ENCODE data around the gene YAP1. TPM values are rescaled to one million over a fixed set of nuclear protein-coding genes. Genes with fewer than 3 reads are reported as not detected.

The YAP1 gene
- polyA plus RNA-seq, 1 experiment: 139 TPM

- ChIA-PET CTCF (interaction anchor here (0.7 kb wide), 1 partner anchor 112 kb away, joined by 3 read pairs; no protein-coding TSS in a partner anchor), POLR2A (no interaction called here)
- H3K36me3 ChIP-seq (ENCODE audit: control insufficient read depth, insufficient read depth, low read length): peaks cover 6% of the 10 kb centered on the region
- no peak for DNase-seq (ENCODE audit: low read depth)
- H3K4me3 ChIP-seq (ENCODE audit: low read depth, low read length): no peak overlapping the region
- no peaks in the 10 kb centered on the region for H3K27me3 ChIP-seq (ENCODE audit: control insufficient read depth, insufficient read depth, low read length)
- TF ChIP-seq, protein P1, sequence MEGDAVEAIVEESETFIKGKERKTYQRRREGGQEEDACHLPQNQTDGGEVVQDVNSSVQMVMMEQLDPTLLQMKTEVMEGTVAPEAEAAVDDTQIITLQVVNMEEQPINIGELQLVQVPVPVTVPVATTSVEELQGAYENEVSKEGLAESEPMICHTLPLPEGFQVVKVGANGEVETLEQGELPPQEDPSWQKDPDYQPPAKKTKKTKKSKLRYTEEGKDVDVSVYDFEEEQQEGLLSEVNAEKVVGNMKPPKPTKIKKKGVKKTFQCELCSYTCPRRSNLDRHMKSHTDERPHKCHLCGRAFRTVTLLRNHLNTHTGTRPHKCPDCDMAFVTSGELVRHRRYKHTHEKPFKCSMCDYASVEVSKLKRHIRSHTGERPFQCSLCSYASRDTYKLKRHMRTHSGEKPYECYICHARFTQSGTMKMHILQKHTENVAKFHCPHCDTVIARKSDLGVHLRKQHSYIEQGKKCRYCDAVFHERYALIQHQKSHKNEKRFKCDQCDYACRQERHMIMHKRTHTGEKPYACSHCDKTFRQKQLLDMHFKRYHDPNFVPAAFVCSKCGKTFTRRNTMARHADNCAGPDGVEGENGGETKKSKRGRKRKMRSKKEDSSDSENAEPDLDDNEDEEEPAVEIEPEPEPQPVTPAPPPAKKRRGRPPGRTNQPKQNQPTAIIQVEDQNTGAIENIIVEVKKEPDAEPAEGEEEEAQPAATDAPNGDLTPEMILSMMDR (IDR thresholded peaks at IDR 0.05; ENCODE audit: insufficient read depth, low read depth, low read length): no peak
These were observed 119.4 kb downstream of the YAP1 start for GRCh38 chr11:102229510-102230123.

DNA sequence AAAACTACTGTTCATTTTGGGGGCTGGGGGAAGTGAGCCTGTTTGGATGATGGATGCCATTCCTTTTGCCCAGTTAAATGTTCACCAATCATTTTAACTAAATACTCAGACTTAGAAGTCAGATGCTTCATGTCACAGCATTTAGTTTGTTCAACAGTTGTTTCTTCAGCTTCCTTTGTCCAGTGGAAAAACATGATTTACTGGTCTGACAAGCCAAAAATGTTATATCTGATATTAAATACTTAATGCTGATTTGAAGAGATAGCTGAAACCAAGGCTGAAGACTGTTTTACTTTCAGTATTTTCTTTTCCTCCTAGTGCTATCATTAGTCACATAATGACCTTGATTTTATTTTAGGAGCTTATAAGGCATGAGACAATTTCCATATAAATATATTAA, 119.9 kb downstream of the YAP1 start:
- TF ChIP-seq, protein P1 (IDR thresholded peaks at IDR 0.05; ENCODE audit: insufficient read depth, low read depth, low read length): no peak
- CTCF ChIA-PET: no interaction called here
- DNase-seq (ENCODE audit: low read depth): no peak
- Histone ChIP-seq H3K36me3 (ENCODE audit: control insufficient read depth, insufficient read depth, low read length) (peaks cover 6% of the 10 kb centered on the region), H3K4me3 (ENCODE audit: low read depth, low read length) (no peak overlapping the region), H3K27me3 (ENCODE audit: control insufficient read depth, insufficient read depth, low read length) (no peaks in the 10 kb centered on the region)
- POLR2A ChIA-PET: no interaction called here

GRCh38 chr11:102230911-102231310, 120.7 kb downstream of the YAP1 start:
- no peak overlapping the region for H3K4me3 ChIP-seq (ENCODE audit: low read depth, low read length)
- no peak for DNase-seq (ENCODE audit: low read depth)
- CTCF ChIA-PET: no interaction called here
- H3K36me3 ChIP-seq (ENCODE audit: control insufficient read depth, insufficient read depth, low read length): peaks cover 6% of the 10 kb centered on the region
- POLR2A ChIA-PET: no interaction called here
- no peaks in the 10 kb centered on the region for H3K27me3 ChIP-seq (ENCODE audit: control insufficient read depth, insufficient read depth, low read length)
- TF ChIP-seq, protein P1 (IDR thresholded peaks at IDR 0.05; ENCODE audit: insufficient read depth, low read depth, low read length): no peak

- POLR2A ChIA-PET: no interaction called here
- TF ChIP-seq, protein P1 (IDR thresholded peaks at IDR 0.05; ENCODE audit: insufficient read depth, low read depth, low read length): no peak
- Histone ChIP-seq H3K4me3 (ENCODE audit: low read depth, low read length) (no peak overlapping the region), H3K36me3 (ENCODE audit: control insufficient read depth, insufficient read depth, low read length) (0 out of 2 replicates have a peak, but pooled peaks cover 1% of the 10 kb centered on the region), H3K27me3 (ENCODE audit: control insufficient read depth, insufficient read depth, low read length) (no peaks in the 10 kb centered on the region)
- DNase-seq (ENCODE audit: low read depth): no peak
- CTCF ChIA-PET: interaction anchor here (0.7 to 1.6 kb wide), 2 partner anchors 31 to 107 kb away, joined by 4 read pairs; no protein-coding TSS in a partner anchor
These were observed 124.7 kb downstream of the YAP1 start for GRCh38 chr11:102234779-102235439.

GRCh38 chr11:102237096-102237735, 127.0 kb downstream of the YAP1 start:
- H3K4me3 ChIP-seq (ENCODE audit: low read depth, low read length): no peak overlapping the region
- POLR2A ChIA-PET: no interaction called here
- TF ChIP-seq, protein P1 (IDR thresholded peaks at IDR 0.05; ENCODE audit: insufficient read depth, low read depth, low read length): no peak
- CTCF ChIA-PET: no interaction called here
- DNase-seq (ENCODE audit: low read depth): no peak
- H3K36me3 ChIP-seq (ENCODE audit: control insufficient read depth, insufficient read depth, low read length): no peaks in the 10 kb centered on the region
- no peaks in the 10 kb centered on the region for H3K27me3 ChIP-seq (ENCODE audit: control insufficient read depth, insufficient read depth, low read length)
